ENCODE data around the gene ECT2L.
"Not testable (repeated sequence)": the region's sequence is repeated elsewhere in the genome, so short reads cannot be mapped to it uniquely, and the experiment has no call there.

ECT2L gene

DNA sequence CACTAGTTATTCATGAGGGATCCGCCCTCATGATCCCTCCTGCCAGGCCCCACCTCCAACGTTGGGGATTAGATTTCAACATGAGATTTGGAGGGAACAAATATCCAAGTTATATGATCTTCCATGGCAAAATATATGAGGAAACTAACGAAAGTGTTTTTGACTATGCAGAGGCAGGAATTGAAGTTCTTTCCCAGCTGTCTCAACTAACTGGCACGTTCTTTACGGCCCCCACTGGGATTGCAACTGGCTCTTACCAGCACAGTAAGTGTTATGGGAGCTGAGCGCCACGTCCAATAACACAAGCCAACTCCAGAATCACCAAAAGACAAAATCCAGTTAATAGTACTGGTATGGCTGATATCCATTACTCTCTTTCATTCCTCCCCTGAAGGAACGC is 66.6 kb downstream of the ECT2L start:
- DNase-seq: no peak

DNA sequence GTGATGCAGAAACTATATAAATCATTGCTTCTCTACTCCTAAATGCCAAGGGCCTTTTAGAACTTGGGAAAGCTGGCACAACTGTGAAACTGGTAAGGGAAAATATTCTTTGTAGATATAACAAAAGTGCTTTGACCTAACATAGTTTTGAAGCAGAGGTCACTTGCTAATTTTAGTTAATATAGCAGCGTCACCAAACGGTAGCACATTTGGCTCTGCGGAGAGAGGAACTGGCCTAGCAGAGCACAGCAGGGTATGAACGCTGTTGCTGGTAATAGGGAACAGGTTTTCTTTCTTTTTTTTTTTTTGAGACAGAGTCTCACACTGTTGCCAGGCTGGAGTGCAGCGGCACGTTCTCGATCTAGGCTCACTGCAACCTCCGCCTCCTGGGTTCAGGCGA is 67.4 kb downstream of the ECT2L start:
- no peak for DNase-seq

DNA sequence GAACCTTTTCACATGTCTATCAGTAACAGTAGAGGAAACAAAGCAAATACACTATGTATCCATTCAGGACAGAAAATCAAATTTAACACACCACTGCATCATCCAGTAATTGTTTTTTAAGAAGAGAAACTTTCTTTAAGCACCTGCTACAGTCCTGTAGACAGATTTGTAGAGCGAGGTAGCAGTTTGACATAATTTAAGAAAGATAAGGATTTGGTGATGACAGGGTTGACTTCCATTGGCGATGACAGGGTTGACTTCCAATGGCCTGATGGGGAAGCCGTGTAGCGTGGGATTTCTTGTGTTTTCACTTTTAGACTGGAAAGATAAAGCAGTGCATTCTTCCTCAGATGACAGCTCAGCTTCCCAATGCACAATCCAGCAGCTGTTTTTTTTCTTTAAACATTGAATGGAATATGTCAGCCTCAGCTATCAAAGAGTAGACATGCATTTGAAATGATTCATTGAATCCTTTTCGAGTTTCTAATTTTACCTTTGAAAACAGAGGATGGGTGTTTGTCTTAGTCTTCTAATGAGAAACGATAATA is 68.5 kb downstream of the ECT2L start:
- DNase-seq: no peak

DNA sequence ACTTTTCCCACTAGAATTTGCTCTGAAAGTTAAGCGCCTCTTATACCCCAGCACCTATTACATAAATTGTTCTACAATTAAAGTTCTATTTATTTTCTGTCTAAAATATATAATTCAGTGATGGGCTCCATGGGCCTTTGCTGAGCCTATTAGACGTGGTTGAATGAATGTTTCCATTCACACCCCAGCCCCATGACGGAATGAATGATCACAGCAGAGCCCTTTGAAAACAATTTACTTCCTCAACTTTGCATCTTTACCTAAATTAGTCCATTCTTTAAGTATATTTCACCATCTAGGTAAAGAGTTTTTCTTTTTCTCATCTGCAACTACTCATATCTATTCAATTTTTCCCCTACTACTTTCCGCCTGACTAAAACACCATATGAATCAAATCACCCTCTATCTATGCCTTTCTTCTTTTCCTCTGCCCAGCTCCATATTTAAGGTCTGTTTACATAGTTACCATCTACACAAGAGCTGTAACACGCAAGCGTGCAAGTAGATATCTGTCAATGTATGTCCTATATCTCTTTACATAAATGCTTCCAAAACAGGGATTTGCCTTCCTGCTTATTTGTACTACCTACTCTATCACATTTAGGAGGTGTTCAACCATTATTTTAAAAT is 69.7 kb downstream of the ECT2L start:
- no peak for DNase-seq

DNA sequence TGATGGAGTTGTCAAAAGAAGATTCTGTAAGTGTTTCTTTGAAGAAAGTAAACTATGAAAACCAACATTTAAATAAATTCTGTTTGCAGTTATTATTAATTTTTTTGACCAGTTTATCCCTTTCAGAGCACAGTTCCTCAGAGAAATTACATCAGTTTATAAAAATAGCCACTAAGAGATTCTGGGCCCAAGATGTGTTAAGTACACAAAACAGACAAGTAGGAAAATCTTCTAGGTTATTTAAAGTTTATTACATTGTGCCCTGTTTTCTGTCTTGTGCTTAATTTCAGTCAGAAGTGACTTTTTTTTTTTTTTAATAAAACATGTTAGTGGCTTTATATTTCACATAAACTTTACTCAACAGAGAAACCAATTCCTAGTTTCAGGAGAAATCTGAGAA is 72.3 kb downstream of the ECT2L start:
- no peak for DNase-seq

DNA sequence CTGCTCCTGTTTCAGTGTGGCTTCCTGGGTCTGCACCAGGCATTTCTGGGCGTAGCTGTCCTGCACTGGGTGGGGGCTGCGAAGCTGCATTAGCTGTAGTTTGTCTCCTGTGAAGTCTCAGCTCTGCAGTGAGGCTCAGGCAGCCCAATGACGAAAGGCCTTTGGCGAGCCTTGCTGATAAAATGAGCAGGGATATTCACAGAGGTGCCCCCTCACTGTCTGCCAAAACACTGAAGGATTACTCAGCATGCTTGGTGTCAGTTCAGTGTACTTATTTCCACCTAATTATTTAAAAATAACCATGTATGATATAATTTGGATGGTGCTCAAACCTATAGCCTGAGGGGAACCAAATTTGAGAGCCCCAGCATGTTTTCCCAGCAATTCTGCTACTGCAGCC is 73.5 kb downstream of the ECT2L start:
- DNase-seq: no peak

DNA sequence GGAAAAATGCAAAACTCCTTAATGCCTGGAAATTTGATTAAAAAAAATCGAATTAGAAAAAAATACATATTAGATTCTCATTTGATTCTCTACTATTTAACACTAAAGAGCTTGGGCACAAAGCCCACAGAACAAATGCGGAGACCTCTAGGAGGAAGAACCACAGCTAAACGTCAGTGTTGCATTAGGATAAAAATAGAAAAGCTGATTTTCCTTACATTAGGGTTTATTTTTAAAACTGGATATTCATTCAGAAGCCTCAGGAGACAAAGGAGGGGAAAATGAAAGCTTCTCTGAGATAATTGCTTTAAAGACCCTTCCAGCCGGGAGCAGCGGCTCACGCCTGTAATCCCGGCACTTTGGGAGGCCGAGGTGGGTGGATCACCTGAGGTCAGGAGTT is 77.3 kb downstream of the ECT2L start:
- no peak for DNase-seq

DNA sequence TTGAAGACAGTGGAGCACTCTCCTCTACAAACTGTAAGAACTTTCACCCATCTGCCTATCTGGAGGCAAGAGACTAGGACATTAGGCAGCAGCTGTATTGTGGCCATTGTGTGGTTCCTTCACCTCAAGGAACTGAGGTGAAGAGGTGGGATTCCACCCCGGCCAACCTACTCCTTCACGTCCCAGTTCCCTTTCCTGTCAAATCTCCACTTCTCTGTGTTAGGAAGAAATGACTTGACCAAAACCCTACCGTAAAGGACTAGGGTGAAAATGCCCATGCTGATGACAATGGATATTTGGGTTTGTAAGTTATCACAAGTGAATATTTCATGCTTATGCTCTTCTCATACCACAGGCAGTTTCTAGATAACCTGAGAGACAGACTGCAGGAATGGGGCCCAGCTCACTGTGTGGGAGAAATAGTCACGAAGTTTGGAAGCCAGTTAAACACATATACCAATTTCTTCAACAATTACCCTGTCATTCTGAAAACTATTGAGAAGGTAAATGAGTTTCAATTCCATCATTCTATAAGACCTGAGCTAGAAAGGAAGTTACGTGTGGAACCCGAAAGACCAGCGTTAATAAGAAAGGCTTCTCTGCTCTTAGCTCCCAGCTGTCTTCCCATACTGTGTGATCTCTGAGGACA is 86.6 kb downstream of the ECT2L start:
- no peak for DNase-seq

DNA sequence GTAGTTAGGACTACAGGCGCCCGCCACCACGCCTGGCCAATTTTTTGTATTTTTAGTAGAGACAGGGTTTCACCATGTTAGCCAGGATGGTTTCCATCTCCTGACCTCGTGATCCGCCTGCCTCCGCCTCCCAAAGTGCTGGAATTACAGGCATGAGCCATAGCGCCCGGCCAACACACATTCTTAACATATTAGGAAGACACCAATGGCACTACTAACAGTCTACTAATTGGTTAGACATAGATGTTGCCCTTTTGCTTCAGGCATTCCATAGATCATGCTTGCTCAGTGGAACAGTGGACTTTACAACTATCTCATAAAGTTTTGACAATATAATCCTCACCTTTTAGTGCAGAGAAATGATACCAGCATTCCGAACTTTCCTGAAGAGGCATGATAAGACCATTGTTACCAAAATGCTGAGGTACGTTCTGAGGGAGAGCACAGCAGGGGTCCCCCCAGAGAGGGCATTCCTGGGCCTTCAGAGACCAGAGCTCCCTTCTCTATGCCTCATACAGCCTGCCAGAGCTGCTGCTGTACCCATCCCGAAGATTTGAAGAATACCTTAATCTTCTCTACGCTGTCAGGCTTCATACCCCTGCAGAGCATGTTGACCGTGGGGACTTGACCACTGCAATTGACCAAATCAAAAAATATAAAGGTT is 89.4 kb downstream of the ECT2L start:
- DNase-seq: no peak

DNA sequence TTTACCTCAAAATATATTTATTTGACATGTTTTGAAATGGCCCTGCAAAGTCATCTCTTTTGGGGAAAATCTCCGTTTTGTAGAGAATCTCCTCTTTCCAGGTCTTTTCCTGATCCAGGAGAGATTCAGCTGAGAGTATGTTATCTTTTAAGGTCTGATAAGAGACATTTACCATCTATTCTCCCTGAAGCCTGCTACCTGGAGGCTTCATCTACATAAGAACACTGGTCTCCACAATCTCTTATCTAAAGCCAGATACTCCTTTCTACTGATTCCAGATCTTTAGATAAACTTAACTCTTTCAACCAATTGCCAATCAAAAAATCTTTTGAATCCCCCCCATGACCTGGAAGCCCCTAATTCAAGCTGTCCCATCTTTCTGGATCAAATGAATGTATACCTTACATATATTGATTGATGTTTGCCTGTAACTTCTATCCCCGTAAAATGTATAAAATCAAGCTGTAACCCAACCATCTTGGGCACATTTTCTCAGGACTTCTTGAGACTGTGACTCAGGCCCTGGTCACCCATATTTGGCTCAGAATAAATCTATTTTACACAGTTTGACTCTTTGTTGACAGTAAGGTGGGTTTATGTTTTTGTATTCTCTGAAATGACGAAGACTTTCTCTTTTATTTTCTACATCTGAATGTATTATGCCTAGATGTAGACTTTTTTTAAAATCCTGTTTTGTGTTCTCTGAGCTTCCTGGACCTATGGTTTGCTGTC is 95.5 kb downstream of the ECT2L start:
- no peak for DNase-seq

DNA sequence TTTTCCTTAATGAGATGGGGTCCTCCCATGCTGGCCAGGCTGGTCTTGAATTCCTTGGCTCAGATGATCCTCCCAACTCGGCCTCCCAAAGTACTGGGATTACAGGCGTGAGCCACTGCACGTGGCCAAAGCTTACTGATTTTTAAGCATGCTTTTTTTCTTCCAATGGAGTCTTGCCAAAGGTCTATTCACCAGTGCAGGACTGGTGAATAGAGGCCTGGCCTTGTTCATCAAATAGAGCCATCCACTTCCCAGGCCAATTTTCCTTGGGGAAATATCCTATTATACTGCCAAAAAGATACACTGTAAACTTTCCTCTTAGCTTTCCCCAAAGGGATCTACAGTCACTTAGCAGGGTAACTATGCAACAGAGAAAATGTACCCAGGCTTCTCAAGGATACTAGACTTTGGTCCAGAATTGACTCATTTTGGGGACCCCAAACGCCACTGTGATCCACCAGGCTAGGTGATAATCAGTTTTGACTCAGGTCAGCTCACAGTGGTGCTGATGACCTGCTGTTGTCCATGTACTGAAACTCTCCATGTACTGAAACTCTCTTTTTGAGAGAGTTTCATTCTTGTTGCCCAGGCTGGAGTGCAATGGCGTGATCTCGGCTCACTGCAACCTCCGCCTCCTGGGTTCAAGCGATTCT is 100.3 kb downstream of the ECT2L start:
- no peak for DNase-seq

DNA sequence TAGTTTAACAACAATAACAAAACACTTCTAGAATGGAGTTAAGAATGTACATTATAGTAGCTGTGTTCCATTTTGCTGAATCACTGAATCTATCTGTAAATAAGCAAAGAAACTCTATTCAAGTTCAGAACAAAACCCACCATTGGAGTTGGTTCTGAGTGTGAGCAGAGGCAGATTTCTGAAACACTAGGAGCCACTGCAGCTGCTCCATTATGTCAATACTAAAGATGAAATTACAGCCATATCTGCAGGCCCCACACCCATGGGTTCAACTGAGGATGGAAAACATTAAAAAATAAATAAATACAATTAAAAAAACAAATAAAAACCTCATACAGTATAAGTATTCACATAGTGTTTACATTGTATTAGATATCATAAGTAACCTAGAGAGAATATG is 101.1 kb downstream of the ECT2L start:
- no peak for DNase-seq

DNA sequence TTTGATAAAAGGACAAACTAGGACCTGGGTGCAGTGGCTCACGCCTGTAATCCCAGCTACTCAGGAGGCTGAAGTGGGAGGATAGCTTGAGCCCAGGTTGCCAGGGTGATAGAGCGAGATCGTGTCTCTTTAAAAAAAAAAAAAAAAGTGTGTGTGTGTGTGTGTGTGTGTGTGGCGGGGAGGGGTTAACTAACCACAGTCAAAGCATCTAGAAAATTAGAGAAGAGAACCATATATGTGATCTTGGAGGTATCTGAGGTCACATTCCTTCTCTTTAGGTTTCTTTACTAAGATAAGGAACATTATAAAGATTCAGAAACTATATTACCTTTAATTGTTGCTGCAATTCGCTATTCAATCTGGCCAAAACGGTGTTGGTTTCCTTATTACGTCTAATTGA is 111.3 kb downstream of the ECT2L start:
- DNase-seq: no peak

DNA sequence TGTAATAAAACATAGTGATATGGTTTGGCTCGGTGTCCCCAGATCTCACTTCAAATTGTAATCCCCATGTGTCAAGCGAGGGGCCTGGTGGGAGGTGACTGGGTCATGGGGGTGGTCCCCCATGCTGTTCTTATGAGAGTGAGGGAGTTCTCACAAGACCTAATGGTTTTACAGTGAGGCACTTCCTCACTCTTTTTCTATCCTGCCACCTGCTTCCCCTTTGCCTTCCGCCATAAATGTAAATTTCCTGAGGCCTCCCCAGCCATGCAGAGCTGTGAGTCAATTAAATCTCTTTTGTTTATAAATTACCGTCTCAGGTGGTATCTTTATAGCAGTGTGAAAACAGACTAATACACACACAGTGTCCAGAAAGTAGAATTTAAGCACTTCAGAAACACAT is 113.6 kb downstream of the ECT2L start:
- DNase-seq: no peak

DNA sequence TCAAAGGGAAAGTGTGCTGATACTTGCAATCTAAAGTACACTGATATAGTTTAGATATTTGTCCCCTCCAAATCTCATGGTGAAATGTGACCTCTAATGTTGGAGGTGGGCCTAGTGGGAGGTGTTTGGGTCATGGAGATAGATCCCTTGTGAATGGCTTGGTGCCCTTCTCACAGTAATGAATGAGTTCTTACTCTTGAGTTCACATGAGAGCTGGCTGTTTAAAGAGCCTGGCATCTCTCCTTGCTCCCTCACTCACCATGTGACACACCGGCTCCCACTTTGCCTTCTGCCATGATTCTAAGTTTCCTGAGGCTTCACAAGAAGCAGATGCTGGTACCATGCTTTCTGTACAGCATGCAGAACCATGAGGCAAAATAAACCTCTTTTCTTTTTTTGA is 114.1 kb downstream of the ECT2L start:
- no peak for DNase-seq

DNA sequence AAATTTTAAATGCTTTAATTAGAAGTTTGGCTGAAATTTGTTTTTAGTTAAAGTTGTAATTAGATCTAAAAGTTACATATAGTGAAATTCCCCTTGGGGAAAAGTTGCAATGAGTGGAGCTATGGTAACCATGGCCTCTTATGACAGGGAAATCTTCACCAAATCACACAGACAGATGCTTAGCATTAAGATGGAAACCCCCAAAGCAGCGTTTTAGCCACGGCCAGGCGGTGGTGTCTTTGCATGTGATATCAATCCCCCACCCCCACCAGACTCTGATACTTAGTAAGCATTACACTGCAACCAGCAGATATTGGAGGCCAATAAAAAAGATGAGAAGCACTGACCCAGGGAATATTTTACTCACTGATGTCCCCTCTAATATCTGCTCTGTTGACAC is 116.4 kb downstream of the ECT2L start:
- DNase-seq: no peak

DNA sequence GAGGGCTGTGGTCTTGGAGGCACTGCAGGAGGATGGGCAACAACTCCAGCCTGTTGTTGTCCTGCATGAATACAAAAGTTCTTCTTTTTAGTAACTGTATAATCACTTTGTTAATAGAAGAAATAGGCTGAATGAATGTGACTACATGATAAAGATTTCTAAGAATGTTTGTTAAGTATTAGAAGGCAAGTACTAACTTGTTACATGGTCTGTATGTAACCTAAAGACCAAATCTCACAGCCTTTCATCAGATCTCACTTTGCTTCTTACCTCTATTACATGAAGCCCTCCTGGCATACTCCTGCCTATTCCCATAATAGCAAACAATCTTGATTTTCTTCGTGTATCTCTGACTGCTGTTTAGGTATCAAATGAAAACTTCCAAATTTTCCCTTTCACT is 118.8 kb downstream of the ECT2L start:
- no peak for DNase-seq

DNA sequence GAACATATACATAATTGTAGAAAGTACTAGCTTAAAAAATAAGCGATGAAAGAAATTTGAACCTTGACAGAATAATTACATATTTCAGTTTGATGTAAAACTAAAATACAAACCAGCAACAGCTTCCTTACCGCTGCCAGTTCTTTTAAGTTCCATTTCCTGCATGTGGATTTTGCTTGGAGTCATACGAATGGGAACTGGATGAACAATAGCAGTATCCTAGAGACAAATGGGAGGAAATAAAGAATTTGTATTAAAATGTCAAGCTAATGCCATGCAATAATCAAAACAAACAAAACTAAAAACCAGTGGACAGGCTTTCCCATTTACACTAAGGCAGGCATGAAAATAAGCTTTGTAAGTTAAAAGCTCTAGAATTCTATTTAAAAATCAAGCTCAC is 125.0 kb downstream of the ECT2L start:
- DNase-seq: no peak

DNA sequence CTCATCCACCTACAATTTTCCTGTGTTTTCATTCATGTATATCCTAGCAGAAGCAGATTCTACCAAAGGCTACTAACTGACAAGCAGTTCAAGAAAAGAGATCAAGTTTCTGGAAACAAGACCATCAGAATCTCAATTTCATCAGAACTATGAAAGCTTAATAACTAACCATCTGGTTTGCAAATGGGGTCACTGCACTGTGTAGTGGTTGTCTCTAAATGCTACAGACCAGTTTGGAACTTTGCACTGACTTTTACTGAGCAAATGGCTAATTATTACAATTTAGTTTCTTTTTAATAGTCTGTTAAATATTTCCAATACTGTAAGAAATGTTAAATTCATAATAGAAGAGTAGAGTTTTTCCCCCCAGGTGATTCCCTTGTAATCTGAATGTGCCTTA is 127.7 kb downstream of the ECT2L start:
- DNase-seq: no peak

DNA sequence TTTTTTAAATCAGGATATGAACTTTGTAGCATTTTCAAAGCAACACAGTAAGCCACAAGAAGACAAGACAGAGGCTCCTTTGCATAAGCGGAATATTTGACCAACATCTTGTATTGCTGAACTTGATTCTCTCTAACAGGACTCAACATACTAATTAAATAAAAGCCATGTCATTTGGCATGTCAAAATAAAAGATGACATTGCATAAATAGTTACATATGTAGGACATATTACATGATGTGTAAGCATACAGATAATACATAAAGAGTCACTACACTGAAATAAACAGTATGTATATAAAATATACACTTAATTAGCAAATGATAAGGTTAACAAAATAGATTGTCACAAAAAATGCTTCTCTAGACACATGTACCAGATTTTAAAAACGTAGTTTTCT is 129.9 kb downstream of the ECT2L start:
- no peak for DNase-seq

DNA sequence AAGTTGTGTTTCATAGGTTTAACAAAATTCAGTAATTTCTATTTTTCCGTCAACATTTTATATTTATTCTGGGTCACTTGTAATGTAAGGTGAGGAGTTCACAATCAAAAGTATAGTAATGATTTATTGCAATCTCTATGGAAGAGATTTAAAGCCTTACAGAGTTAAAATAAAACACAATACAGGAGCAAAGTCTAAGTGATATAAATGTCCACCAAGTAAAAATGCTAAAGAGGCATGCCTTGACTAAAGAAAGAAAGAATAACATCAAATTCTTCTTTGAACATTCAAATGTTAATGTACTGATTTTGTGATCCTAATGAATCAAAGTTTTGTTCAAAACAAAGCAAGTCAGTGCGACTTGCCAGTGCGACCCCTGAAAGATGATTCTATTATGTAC is 130.7 kb downstream of the ECT2L start:
- DNase-seq: no peak

DNA sequence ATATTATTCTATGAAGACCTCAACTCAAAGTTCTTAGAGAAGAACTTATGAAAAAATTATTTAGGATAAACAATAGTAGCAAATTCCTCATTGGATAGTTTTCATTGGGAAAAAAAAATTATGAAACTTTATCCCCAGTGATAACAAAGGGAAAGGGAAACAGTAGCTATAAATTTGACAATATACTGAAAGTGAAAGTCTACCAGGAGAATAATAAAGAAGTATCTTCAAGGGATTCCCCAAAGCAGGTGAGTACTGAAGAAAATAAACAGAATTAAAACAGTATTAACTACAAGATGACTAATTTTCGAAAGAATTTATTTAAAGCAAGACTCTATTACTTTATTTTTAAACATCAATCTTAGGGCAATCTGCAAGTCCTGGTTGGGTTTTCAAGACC is 135.8 kb downstream of the ECT2L start:
- DNase-seq: no peak

DNA sequence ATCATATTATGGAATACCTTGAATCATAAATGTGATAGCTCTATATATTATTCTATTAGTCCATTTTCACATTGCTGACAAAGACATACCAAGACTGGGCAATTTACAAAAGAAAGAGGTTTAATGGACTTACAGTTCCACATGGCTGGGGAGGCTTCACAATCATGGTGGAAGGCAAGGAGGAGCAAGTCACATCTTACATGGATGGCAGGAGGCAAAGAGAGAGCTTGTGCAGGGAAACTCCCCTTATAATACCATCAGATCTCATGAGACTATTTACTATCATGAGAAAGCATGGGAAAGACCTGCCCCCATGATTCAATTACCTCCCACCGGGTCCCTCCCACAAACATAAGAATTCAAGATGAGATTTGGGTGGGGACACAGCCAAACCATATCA is 141.0 kb downstream of the ECT2L start:
- not testable (repeated sequence) for DNase-seq
